Astrocyte (in vitro differentiated cells and primary cell): Measurements from ENCODE around the gene MFSD6L.

Experiments used
- EZH2 ChIP-seq: IDR thresholded peaks from 2 replicates; pipeline ENCODE4 v1.6.1; 2012; ENCODE audit warnings: mild to moderate bottlenecking, low read length, inconsistent platforms; ENCODE audit not compliant: insufficient read depth
- TF ChIP-seq, protein P1 (sequence below): IDR thresholded peaks from 2 replicates; pipeline ENCODE4 v1.5.1; 2011; ENCODE audit warnings: low read depth, mild to moderate bottlenecking, inconsistent platforms, low read length, moderate library complexity; ENCODE audit not compliant: insufficient read depth

DNA sequence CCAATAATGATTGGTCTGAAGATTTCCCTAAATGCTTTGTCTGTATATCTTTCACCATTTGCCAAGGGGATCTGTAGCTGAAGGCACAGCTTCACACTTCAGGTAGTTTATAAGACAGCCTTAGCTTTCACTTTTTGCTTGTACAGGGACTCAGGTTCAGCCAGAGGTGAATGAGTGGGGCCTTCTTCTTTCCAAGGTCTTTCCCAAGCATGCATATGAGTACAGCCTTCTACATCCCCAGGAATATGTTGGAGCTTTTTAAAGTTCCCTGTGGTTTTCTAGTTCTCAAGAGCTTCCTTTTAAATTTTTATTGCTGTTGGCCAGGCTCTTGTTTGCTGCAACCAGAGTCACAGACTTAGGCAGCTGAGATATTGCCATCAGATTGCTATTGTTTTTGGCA lies 22.9 kb downstream of the MFSD6L start:
- TF ChIP-seq, protein P1, sequence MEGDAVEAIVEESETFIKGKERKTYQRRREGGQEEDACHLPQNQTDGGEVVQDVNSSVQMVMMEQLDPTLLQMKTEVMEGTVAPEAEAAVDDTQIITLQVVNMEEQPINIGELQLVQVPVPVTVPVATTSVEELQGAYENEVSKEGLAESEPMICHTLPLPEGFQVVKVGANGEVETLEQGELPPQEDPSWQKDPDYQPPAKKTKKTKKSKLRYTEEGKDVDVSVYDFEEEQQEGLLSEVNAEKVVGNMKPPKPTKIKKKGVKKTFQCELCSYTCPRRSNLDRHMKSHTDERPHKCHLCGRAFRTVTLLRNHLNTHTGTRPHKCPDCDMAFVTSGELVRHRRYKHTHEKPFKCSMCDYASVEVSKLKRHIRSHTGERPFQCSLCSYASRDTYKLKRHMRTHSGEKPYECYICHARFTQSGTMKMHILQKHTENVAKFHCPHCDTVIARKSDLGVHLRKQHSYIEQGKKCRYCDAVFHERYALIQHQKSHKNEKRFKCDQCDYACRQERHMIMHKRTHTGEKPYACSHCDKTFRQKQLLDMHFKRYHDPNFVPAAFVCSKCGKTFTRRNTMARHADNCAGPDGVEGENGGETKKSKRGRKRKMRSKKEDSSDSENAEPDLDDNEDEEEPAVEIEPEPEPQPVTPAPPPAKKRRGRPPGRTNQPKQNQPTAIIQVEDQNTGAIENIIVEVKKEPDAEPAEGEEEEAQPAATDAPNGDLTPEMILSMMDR, result no peak
- no peak for TF ChIP-seq EZH2
